K562 (cell line): ENCODE data around the gene PLEKHA1. TPM values are rescaled to one million over a fixed set of nuclear protein-coding genes. Genes with fewer than 3 reads are reported as not detected.

Experiments used
- ATAC-seq: fragments of 200-7000 bp; cut with Tn5 transposase; 3 replicates; pipeline ENCODE4 v1.9.1; 2020; ENCODE audit warnings: moderate library complexity
- BruUV-seq: library from RNA; stranded (reverse); fragments of 400-500 nt; replicated peaks from 2 replicates; lab custom pipeline; 2021; lab: Mats Ljungman, UMichigan
- CTCF ChIA-PET: fragments of 300-600 bp; formaldehyde crosslinking; extraction: SDS; loops from one replicate; lab custom pipeline; 2021; ENCODE audit warnings: low intra/inter-chr PET ratio; lab: Yijun Ruan, JAX
- POLR2A ChIA-PET: fragments of 300-600, 350-650 bp; sonication (Branson Sonifier 250); formaldehyde crosslinking; extraction: SDS; loops from one replicate; lab custom pipeline; 2021; ENCODE audit warnings: antibody characterized with exemption, inconsistent platforms; lab: Yijun Ruan, JAX
- DNase-seq, 4 experiments: peaks; one replicate each; pipeline versions ENCODE4 v3.0.0 to v3.0.0-alpha.2; 2011 to 2018; ENCODE audit warnings: low spot score in 3 of 4, mixed read lengths in 3 of 4; ENCODE audit errors: extremely low read depth in 1 of 4
- FAIRE-seq: peaks from 2 replicates; lab custom pipeline; 2011; peaks lifted over from hg19 to GRCh38; lab: Jason Lieb, UNC
- H2AFZ ChIP-seq: 2 replicates; pipeline ENCODE4 v1.6.0; 2011; ENCODE audit warnings: low read depth, low read length, control low read depth, inconsistent platforms
- H3K27ac ChIP-seq: fragments of 200-600 bp; 3 replicates; pipeline ENCODE4 v1.8.0; 2011; ENCODE audit warnings: low read depth, mild to moderate bottlenecking, control low read depth, inconsistent platforms, low read length, moderate library complexity, mixed read lengths; ENCODE audit errors: extremely low read depth
- H3K27me3 ChIP-seq, 2 experiments: fragments of 300-600 bp in 1 of 2; 2 replicates in 1 of 2; 3 replicates in 1 of 2; pipeline versions ENCODE4 v1.6.0 to v1.8.0; 2011; ENCODE audit warnings: inconsistent platforms in 2 of 2, low read length in 2 of 2, mild to moderate bottlenecking in 1 of 2, mixed read lengths in 1 of 2, moderate library complexity in 1 of 2; ENCODE audit not compliant: control insufficient read depth in 2 of 2, insufficient read depth in 2 of 2
- H3K36me3 ChIP-seq: fragments of 300-600 bp; 3 replicates; pipeline ENCODE4 v1.8.0; 2011; ENCODE audit warnings: mild to moderate bottlenecking, low read length, inconsistent platforms; ENCODE audit not compliant: control insufficient read depth, insufficient read depth
- H3K4me1 ChIP-seq, 2 experiments: fragments of 200-600 bp in 1 of 2; replicated peaks in 1 of 2; 2 replicates in 1 of 2; 3 replicates in 1 of 2; pipeline versions ENCODE4 v1.5.1 to v1.8.0; 2011; ENCODE audit warnings: inconsistent platforms in 2 of 2, low read length in 2 of 2, mild to moderate bottlenecking in 1 of 2, mixed read lengths in 1 of 2, moderate library complexity in 1 of 2; ENCODE audit not compliant: control insufficient read depth in 2 of 2, insufficient read depth in 2 of 2
- H3K4me2 ChIP-seq: 2 replicates; pipeline ENCODE4 v1.6.1; 2011; ENCODE audit warnings: low read length, control low read depth, inconsistent platforms, mixed read lengths; ENCODE audit not compliant: insufficient read depth
- H3K4me3 ChIP-seq: fragments of 200-600 bp; sonication (generic), shearing (Covaris generic); 2 replicates; pipeline ENCODE4 v1.5.1; 2016; ENCODE audit warnings: control low read depth, inconsistent platforms
- H3K79me2 ChIP-seq: fragments of 200-600 bp; 3 replicates; pipeline ENCODE4 v1.8.0; 2011; ENCODE audit warnings: low read length, inconsistent platforms; ENCODE audit not compliant: control insufficient read depth, insufficient read depth
- H3K9ac ChIP-seq, 2 experiments: 2 replicates each; pipeline versions ENCODE4 v1.6.0 to v1.6.1; 2011; ENCODE audit warnings: low read depth in 2 of 2, low read length in 2 of 2, control low read depth in 1 of 2, inconsistent platforms in 1 of 2, mild to moderate bottlenecking in 1 of 2, mixed read lengths in 1 of 2; ENCODE audit not compliant: insufficient read depth in 1 of 2
- H3K9me1 ChIP-seq: one replicate; pipeline ENCODE4 v1.6.0; 2011; ENCODE audit warnings: inconsistent platforms, mild to moderate bottlenecking, low read length, moderate library complexity; ENCODE audit not compliant: control insufficient read depth, insufficient read depth
- H3K9me3 ChIP-seq: replicated peaks from 2 replicates; pipeline ENCODE4 v1.5.1; 2011; ENCODE audit warnings: low read depth, low read length, inconsistent platforms; ENCODE audit not compliant: control insufficient read depth, insufficient read depth
- H4K20me1 ChIP-seq: replicated peaks from 2 replicates; pipeline ENCODE4 v1.6.1; 2011; ENCODE audit warnings: low read length, inconsistent platforms, mixed read lengths; ENCODE audit not compliant: control insufficient read depth, insufficient read depth
- ATF6 ChIP-seq: sonication (generic); formaldehyde crosslinking; IDR thresholded peaks from 2 replicates; pipeline ENCODE4 v1.4.0; 2020; ENCODE audit warnings: mild to moderate bottlenecking, missing genetic modification reagents
- ELF1 ChIP-seq: fragments of 200-800 bp; sonication (Bioruptor generic); IDR thresholded peaks from 2 replicates; pipeline ENCODE4 v1.6.1; 2016; ENCODE audit warnings: missing genetic modification characterization, missing compliant biosample characterization
- ELF2 ChIP-seq: fragments of 250-450 bp; sonication (Bioruptor Pico); IDR thresholded peaks from 2 replicates; pipeline ENCODE4 v1.5.0; 2021; ENCODE audit warnings: mild to moderate bottlenecking
- HMG20A ChIP-seq: fragments of 450-650 bp; formaldehyde crosslinking; conservative IDR thresholded peaks from 2 replicates; pipeline ENCODE4 v1.4.0; 2020; ENCODE audit warnings: mild to moderate bottlenecking, mixed read lengths
- POLR2A ChIP-seq: fragments of 450-650 bp; conservative IDR thresholded peaks from 2 replicates; pipeline ENCODE4 v1.6.1; 2016
- TEAD2 ChIP-seq: fragments of 450-650 bp; IDR thresholded peaks from 2 replicates; pipeline ENCODE4 v1.6.1; 2016; ENCODE audit warnings: missing genetic modification characterization, control low read depth, missing compliant biosample characterization
- ZNF174 ChIP-seq: fragments of 250-450 bp; sonication (Bioruptor Pico); IDR thresholded peaks from 2 replicates; pipeline ENCODE4 v1.4.0; 2020; ENCODE audit warnings: mild to moderate bottlenecking
- WGBS: fragments of 100-300 bp; shearing (Covaris generic); methylation state at CpG from one replicate; pipeline ENCODE4 v1.1.6; 2016; ENCODE audit warnings: low coverage, mixed read lengths; ENCODE audit not compliant: insufficient coverage; ENCODE audit errors: missing lambda C conversion rate; 5-methylcytosine and 5-hydroxymethylcytosine counted together
- in situ Hi-C: fragments of 300-500 bp; cut with MboI; formaldehyde crosslinking; loops from 4 replicates; pipeline ENCODE4 v1.15.0; 2018; ENCODE audit warnings: inconsistent platforms, mixed read lengths
- intact Hi-C: fragments of 100-400 bp; cut with micrococcal nuclease; formaldehyde crosslinking; loops from 2 replicates; pipeline ENCODE4 v1.14.2; 2022
- polyA plus RNA-seq, 8 experiments: library from polyadenylated mRNA; depleted of rRNA in 4 of 8; stranded (reverse) in 5 of 8; unstranded in 3 of 8; fragments of >200 nt; fragmentation: Nextera tagmentation in 2 of 8; fragmentation: Illumina TruSeq in 1 of 8; extraction: Ambion mirVana in 2 of 8; extraction: Trizol in 1 of 8; gene quantifications; 2 replicates each; pipeline versions ENCODE4 v1.2.1 to v1.2.3, GENCODE V29; 2011 to 2014; ENCODE audit warnings: inconsistent platforms in 1 of 8, missing spikeins in 1 of 8
- total RNA-seq, 7 experiments: library from RNA; depleted of rRNA in 6 of 7; stranded (reverse); fragments of >200 nt in 6 of 7; fragmentation: Illumina TruSeq in 2 of 7; extraction: Trizol in 2 of 7; gene quantifications; 2 replicates each; pipeline versions ENCODE4 v1.2.1 to v1.2.3, GENCODE V29; 2011 to 2021; ENCODE audit warnings: low replicate concordance in 1 of 7

The PLEKHA1 gene
- total and polyA plus RNA-seq, 9 of the 15 experiments (the other 6 are each of a cell fraction or from before 2014, with no cell fraction given): 0.05 to 4.7 (median 1.0) TPM

GRCh38 chr10:122467701-122468100 lies 93.2 kb downstream of the PLEKHA1 start:
- H2AFZ ChIP-seq: no peak overlapping the region
- POLR2A ChIA-PET: interaction anchor here (0.6 to 1.2 kb wide), 3 partner anchors 10 to 228 kb away, joined by 3 to 5 read pairs (median 3); no protein-coding TSS in a partner anchor
- no peaks in the 10 kb centered on the region for H4K20me1 ChIP-seq
- intact Hi-C loops (no loop called here), in situ Hi-C loops (no loop called here)
- no peaks in the 10 kb centered on the region for H3K4me1 ChIP-seq
- ATAC-seq: no peak
- H3K4me3 ChIP-seq: no peak overlapping the region
- no peaks in the 10 kb centered on the region for H3K9me1 ChIP-seq
- no peaks in the 10 kb centered on the region for H3K79me2 ChIP-seq
- peaks cover 0 to 31% of the 10 kb centered on the region in 2 experiments; a peak in 3 of 5 replicates for H3K27me3 ChIP-seq
- CTCF ChIA-PET: no interaction called here
- no peak overlapping the region for H3K9ac ChIP-seq
- no TSS peak for BruUV-seq
- no peaks in the 10 kb centered on the region for H3K36me3 ChIP-seq
- no peaks in the 10 kb centered on the region for H3K9me3 ChIP-seq
- no peak overlapping the region for H3K27ac ChIP-seq
- no peak for TF ChIP-seq TEAD2 (tag)
- TF ChIP-seq ELF1 (tag): no peak
- no peak for TF ChIP-seq ELF2 (CRISPR knock-in tag)
- no peak for TF ChIP-seq POLR2A
- TF ChIP-seq, all 486 proteins: peak for 0
- DNase-seq (no peak), FAIRE-seq (no peak)
- 0% methylated on average over 3 of the region's 6 CpGs for WGBS
- no peak overlapping the region for H3K4me2 ChIP-seq

- intact Hi-C loops: no loop called here
- CTCF ChIA-PET: no interaction called here
- H3K27ac ChIP-seq: no peak overlapping the region
- no peak for TF ChIP-seq HMG20A (CRISPR knock-in tag)
- no peak for TF ChIP-seq ZNF174 (CRISPR knock-in tag)
- no peak for TF ChIP-seq ATF6
- TF ChIP-seq, all 486 proteins: peak for 0
- WGBS: 0% methylated on average over 5 of the region's 5 CpGs
- Histone ChIP-seq H2AFZ (no peak overlapping the region), H3K9me1 (no peaks in the 10 kb centered on the region), H3K36me3 (no peaks in the 10 kb centered on the region), H3K4me2 (no peak overlapping the region), H4K20me1 (no peaks in the 10 kb centered on the region), H3K4me3 (no peak overlapping the region), H3K9me3 (no peaks in the 10 kb centered on the region), H3K27me3 (peaks cover 0 to 24% of the 10 kb centered on the region in 2 experiments; a peak in 3 of 5 replicates), H3K79me2 (no peaks in the 10 kb centered on the region), H3K4me1 (no peaks in the 10 kb centered on the region), H3K9ac (no peak overlapping the region)
- no TSS peak for BruUV-seq
- ATAC-seq (no peak), FAIRE-seq (no peak), DNase-seq (no peak)
- in situ Hi-C loops: no loop called here
- POLR2A ChIA-PET: interaction anchor here (1.2 kb wide), 1 partner anchor 11 kb away, joined by 3 read pairs; no protein-coding TSS in a partner anchor
These were observed 93.9 kb downstream of the PLEKHA1 start for GRCh38 chr10:122468307-122468925.
